AG10803 (cell line): ENCODE results near the gene PROKR1.
"Not testable (repeated sequence)": the region's sequence is repeated elsewhere in the genome, so short reads cannot be mapped to it uniquely, and the experiment has no call there.

ENCODE experiments used
- DNase-seq: peaks from one replicate; pipeline ENCODE4 v3.0.0; 2010; ENCODE audit warnings: low read depth
- H3K4me3 ChIP-seq: 2 replicates; pipeline ENCODE4 v1.5.1; 2011; ENCODE audit warnings: mild to moderate bottlenecking, low read length, control low read depth
- TF ChIP-seq, protein P1 (sequence below): conservative IDR thresholded peaks from 2 replicates; pipeline ENCODE4 v1.5.1; 2011; ENCODE audit warnings: mild to moderate bottlenecking, low read length, control low read depth, inconsistent platforms

The PROKR1 gene

DNA sequence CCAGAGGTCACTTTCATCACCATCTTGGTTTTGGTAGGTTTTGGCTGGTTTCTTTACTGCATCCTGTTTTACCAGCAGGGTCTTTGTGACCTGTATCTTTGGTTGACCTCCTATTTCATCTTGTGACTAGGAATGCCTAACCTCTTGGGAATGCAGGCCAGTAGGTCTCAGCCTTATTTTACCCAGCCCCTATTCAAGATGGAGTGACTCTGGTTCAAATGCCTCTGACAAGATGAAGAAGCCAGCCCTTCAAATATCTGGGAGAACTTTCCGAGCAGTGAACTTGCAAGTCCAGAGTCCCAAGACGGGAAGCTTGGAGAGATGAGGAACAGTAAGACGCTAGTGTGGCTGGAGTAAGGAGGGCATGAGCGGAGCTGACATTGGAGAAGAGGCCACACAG lies 28.6 kb downstream of the PROKR1 start:
- TF ChIP-seq, protein P1, sequence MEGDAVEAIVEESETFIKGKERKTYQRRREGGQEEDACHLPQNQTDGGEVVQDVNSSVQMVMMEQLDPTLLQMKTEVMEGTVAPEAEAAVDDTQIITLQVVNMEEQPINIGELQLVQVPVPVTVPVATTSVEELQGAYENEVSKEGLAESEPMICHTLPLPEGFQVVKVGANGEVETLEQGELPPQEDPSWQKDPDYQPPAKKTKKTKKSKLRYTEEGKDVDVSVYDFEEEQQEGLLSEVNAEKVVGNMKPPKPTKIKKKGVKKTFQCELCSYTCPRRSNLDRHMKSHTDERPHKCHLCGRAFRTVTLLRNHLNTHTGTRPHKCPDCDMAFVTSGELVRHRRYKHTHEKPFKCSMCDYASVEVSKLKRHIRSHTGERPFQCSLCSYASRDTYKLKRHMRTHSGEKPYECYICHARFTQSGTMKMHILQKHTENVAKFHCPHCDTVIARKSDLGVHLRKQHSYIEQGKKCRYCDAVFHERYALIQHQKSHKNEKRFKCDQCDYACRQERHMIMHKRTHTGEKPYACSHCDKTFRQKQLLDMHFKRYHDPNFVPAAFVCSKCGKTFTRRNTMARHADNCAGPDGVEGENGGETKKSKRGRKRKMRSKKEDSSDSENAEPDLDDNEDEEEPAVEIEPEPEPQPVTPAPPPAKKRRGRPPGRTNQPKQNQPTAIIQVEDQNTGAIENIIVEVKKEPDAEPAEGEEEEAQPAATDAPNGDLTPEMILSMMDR, result no peak
- no peak overlapping the region for H3K4me3 ChIP-seq
- DNase-seq, result no peak

DNA sequence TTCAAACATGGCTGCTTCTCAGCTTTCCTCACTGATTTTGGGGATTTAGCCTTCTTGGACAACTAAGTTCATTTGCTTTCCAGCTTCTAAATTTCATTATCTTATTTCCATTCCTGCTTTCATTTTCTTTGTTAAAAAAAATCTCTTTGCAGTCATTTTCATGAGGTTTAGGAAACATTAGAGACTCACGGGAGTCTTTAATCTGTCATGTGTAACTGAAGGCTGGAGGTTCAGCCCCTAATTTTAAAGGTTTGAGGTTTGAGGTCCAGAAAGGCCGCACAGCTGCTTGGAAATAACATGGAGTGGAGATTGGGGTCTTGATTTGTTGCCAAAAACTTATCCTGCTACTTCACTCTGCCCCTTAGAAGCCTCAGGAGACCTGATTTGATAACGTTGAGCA lies 30.3 kb downstream of the PROKR1 start:
- DNase-seq, result no peak
- TF ChIP-seq, protein P1, result no peak
- H3K4me3 ChIP-seq, result no peak overlapping the region

DNA sequence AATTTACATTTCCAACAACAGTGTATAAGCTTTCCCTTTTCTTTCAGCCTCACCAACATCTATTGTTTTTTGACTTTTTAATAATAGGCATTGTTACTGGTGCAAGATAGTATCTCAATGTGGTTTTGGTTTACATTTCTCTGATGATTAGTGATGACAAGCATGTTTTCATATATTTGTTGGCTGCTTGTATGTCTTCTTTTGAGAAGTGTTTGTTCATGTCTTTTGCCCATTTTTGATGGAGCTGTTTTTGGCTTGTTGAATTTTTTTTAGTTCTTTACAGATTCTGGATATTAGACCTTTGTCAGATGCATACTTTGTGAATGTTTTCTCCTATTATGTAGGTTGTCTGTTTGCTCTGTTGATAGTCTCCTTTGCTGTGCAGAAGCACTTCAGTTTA lies 32.1 kb downstream of the PROKR1 start:
- no peak for DNase-seq

DNA sequence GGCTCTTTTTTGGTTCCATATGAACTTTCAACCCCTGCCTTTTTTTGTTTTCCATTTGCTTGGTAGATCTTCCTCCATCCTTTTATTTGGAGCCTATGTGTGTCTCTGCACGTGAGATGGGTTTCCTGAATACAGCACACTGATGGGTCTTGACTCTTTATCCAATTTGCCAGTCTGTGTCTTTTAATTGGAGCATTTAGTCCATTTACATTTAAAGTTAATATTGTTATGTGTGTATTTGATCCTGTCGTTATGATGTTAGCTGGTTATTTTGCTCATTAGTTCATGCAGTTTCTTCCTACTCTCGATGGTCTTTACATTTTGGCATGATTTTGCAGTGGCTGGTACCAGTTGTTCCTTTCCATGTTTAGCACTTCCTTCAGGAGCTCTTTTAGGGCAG lies 34.5 kb downstream of the PROKR1 start:
- not testable (repeated sequence) for DNase-seq, H3K4me3 ChIP-seq

More for the DNA sequence above, 32.1 kb downstream of the PROKR1 start:
- TF ChIP-seq, protein P1, result no peak
- no peak overlapping the region for H3K4me3 ChIP-seq

DNA sequence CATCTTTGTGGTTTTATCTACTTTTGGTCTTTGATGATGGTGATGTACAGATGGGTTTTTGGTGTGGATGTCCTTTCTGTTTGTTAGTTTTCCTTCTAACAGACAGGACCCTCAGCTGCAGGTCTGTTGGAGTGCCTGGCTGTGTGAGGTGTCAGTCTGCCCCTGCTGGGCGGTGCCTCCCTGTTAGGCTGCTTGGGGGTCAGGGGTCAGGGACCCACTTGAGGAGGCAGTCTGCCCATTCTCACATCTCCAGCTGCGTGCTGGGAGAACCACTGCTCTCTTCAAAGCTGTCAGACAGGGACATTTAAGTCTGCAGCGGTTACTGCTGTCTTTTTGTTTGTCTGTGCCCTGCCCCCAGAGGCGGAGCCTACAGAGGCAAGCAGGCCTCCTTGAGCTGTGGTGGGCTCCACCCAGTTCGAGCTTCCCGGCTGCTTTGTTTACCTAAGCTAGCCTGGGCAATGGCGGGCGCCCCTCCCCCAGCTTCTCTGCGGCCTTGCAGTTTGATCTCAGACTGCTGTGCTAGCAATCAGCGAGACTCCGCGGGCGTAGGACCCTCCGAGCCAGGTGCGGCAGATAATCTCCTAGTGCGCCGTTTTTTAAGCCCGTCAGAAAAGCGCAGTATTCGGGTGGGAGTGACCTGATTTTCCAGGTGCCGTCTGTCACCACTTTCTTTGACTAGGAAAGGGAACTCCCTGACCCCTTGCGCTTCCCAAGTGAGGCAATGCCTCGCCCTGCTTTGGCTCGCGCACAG lies 36.0 kb downstream of the PROKR1 start:
- DNase-seq, H3K4me3 ChIP-seq: not testable (repeated sequence)

DNA sequence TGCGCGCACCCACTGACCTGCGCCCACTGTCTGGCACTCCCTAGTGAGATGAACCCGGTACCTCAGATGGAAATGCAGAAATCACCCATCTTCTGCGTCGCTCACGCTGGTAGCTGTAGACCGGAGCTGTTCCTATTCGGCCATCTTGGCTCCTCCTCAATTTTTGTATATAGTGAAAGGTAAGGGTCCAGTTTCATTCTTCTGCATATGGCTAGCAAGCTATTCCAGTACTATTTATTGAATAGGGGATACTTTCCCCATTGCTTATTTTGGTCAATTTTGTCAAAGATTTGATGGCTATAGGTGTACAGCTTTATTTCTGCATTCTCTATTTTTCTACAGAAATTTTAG lies 36.5 kb downstream of the PROKR1 start:
- DNase-seq, H3K4me3 ChIP-seq: not testable (repeated sequence)

DNA sequence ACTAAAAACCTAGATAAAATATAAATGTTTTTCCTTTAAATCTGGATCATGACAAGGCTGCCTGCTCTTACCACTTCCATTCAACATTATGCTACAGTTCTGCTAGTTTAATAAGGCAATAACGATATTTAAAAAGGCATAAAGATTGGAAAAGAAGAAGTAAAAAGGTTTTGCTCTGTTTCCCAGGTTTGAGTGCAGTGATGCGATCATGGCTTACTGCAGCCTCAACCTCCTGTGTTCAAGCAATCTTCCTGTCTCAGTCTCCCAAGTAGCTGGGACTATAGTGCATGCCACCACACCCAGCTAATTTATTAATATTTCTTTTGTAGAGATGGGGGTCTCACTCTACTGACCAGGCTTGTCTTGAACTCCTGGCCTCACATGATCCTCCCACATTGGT lies 40.8 kb downstream of the PROKR1 start:
- H3K4me3 ChIP-seq, result no peak overlapping the region
- no peak for DNase-seq
- TF ChIP-seq, protein P1, result no peak

DNA sequence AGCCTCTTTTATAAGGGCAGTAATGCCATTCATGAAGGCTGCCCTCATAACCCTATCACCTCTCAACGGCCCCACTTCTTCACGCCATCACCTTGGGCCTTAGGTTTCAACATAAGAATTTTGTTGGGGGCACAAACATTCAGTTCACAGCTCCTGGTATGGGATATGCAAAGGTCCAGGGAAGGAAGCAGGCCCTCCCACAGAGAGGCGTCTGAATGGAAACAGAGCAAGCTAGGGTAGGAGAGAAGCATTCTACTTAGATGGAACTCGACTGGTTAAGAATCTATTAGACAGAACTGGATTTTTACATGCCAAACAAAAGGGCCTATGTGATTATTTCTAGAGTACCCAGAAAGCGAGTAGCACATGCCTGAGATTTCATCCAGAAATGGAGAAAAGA lies 42.8 kb downstream of the PROKR1 start:
- TF ChIP-seq, protein P1, result no peak
- H3K4me3 ChIP-seq, result no peak overlapping the region
- DNase-seq, result no peak

DNA sequence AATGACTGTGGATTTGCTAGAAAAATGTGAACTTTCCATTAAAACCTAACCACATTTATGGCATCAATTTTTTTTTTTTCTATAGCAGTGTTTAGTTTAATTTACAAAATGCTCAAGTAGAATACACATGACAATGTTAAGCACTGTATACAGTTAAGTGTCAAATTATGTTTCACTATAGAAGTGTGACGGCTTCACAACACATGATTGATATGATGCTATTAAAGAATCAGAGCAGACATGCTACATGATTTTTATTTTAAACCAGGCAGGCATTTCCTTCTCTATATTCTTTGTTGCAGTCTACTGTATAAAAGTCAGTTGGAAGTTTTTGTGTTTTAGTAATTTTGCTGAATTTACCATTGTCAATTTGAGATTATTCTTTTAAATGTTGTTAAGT lies 43.6 kb downstream of the PROKR1 start:
- DNase-seq, result no peak
- H3K4me3 ChIP-seq, result no peak overlapping the region
- TF ChIP-seq, protein P1, result no peak
